Stimulated activated naive CD8-positive, alpha-beta T cell treated with anti-CD3 and anti-CD28 coated beads, Interleukin-15, Interleukin-2, amounts not matched to agents 100 ng/mL and 50 ng/mL, for 24 hours (primary cell): ENCODE measurements around the gene IPO7.
A peak's percentile ranks its signal among the peaks of the same experiment; 100 is the strongest.
"Not testable (repeated sequence)": the region's sequence is repeated elsewhere in the genome, so short reads cannot be mapped to it uniquely, and the experiment has no call there.

Source experiments
- H3K27ac Mint-ChIP-seq: one replicate; pipeline ENCODE4 v1.8.0; 2021; ENCODE audit warnings: mild to moderate bottlenecking, mixed read lengths
- H3K27me3 Mint-ChIP-seq: one replicate; pipeline ENCODE4 v1.8.0; 2021; ENCODE audit warnings: mixed read lengths
- H3K36me3 Mint-ChIP-seq: one replicate; pipeline ENCODE4 v1.8.0; 2021; ENCODE audit warnings: low read depth, mixed read lengths
- H3K4me1 Mint-ChIP-seq: one replicate; pipeline ENCODE4 v1.8.0; 2021; ENCODE audit warnings: low read depth, mixed read lengths
- H3K4me3 Mint-ChIP-seq: one replicate; pipeline ENCODE4 v1.8.0; 2021; ENCODE audit warnings: mild to moderate bottlenecking, mixed read lengths
- H3K9me3 Mint-ChIP-seq: one replicate; pipeline ENCODE4 v1.8.0; 2021; ENCODE audit warnings: mixed read lengths

IPO7 gene

DNA sequence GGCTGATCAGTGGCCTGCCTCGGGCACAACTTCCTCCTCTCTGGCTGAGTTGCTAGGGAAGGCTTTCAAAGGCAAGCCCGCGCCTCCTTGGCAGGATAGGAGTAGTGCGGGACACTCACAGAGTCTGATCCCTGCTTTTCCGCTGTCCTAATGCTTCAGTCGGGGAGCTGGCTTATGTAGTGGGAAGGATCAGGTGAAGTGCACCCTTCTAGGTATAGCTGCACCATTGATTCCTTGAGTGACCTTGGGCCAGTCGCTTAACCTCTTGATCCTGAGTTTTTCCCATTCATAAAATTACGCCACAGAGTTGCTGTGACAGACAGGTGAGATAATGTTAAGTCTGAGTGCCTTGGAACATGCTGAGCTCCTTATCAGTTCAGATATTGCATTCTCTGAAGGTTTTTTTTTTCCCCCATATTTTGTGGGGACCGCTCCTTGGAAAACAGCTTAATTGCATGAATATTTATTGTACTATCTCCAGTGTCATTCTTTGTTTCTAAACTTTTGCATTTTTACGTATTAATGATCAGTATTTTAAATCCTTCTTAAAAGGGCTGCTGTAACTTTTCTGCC is 961 bp downstream of the IPO7 start:
- H3K4me3 Mint-ChIP-seq = peak overlapping the region; percentile 93
- no peaks in the 10 kb centered on the region for H3K9me3 Mint-ChIP-seq
- H3K27ac Mint-ChIP-seq = peak overlapping the region; percentile 96
- no peaks in the 10 kb centered on the region for H3K27me3 Mint-ChIP-seq
- H3K4me1 Mint-ChIP-seq = peaks cover 45% of the 10 kb centered on the region
- H3K36me3 Mint-ChIP-seq = peaks cover 41% of the 10 kb centered on the region

GRCh38 chr11:9386086-9386485 is 1.6 kb downstream of the IPO7 start:
- no peak overlapping the region for H3K27ac Mint-ChIP-seq
- peaks cover 42% of the 10 kb centered on the region for H3K4me1 Mint-ChIP-seq
- no peaks in the 10 kb centered on the region for H3K9me3 Mint-ChIP-seq
- peaks cover 41% of the 10 kb centered on the region for H3K36me3 Mint-ChIP-seq
- peak overlapping the region; percentile 93 for H3K4me3 Mint-ChIP-seq
- H3K27me3 Mint-ChIP-seq = no peaks in the 10 kb centered on the region

DNA sequence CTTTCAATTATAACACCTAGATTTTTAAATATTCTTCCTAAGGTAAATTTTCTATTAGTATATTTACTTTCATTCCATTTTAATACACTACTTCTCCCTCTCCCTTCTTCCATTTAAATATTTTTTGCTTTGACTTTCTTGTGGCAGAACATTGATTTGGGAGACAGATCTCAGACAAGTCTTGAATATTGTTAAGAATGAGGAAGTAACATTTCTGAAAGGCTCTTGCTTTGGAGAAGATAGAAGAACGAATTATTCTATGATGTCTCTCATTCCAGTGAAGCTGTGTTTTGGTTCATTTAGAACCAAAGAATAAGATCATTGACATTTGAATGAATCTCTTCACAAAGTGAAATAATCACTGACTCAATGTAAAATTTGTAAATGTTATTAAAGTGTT is 2.4 kb downstream of the IPO7 start:
- Mint-ChIP-seq H3K4me3 (peak overlapping the region; percentile 93), H3K27me3 (no peaks in the 10 kb centered on the region), H3K27ac (peak overlapping the region; percentile 81), H3K4me1 (peaks cover 45% of the 10 kb centered on the region), H3K36me3 (peaks cover 44% of the 10 kb centered on the region), H3K9me3 (no peaks in the 10 kb centered on the region)

- H3K27ac Mint-ChIP-seq = peak overlapping the region; percentile 73
- H3K36me3 Mint-ChIP-seq = peaks cover 43% of the 10 kb centered on the region
- peaks cover 65% of the 10 kb centered on the region for H3K4me1 Mint-ChIP-seq
- H3K9me3 Mint-ChIP-seq = no peaks in the 10 kb centered on the region
- no peaks in the 10 kb centered on the region for H3K27me3 Mint-ChIP-seq
- peak overlapping the region; percentile 13 for H3K4me3 Mint-ChIP-seq
These were observed 11.9 kb downstream of the IPO7 start for GRCh38 chr11:9396310-9396709.

DNA sequence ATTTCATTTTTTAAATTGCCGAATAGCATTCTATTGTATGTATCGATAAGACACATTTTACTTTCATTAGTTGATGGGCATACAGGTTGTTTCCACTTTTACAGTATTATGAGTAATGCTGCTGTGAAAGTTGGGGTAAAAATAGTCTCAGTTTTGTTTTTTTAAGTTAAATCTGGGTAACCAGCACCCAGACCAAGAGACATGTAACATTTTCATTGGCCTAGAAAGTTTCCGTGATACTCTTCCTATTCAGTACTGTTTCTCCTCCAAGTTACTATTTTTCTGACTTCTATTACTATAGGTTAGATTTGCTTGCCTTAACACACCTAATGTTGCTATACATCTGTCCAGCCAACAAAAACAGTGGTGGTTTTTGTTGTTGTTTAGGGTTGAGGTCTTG is 12.3 kb downstream of the IPO7 start:
- Mint-ChIP-seq H3K4me1 (peaks cover 65% of the 10 kb centered on the region), H3K27me3 (no peaks in the 10 kb centered on the region)

DNA sequence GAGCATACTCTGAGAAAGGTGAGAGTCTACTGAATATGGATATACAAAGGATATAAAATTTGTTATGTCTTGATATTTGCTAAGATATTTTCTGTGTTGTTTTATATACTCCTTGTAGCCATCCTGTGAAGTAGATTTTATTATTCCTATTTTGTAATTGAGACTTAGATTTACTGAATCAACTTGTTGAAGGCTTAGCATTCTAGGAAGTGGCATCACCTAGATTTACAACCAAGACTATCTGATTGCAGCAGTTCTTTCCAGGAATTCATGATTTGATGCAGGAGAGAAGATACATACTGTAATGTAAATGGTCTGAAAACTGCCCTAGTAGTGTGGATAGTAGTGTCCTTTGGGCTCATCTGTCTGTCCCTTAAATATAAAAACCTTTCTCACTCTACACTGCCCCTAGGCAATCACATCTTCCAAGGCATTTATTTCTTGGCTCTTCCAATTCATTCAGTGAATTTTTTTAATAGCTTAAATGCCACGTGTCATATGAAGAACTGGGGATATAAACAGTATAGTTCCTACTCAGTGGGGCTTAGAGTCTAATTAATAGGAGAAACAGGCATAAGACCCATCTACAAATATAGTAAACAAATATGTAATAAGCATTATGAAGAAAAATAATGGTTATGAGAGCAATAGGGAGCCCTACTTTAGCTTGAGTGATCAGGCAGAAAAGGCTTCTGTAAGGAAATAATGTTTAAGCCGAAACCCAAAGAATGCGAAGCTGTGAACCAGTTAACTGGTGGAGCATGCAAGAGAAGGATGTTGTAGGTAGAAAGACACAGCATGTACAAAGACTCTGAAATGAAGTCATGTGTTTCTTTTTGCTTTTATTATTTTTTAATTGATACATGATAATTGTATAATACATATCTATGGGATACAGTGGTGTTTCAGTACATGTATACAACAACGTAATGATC is 13.6 kb downstream of the IPO7 start:
- Mint-ChIP-seq H3K27ac (peak overlapping the region; percentile 77), H3K4me1 (peaks cover 58% of the 10 kb centered on the region), H3K36me3 (peaks cover 44% of the 10 kb centered on the region), H3K9me3 (no peaks in the 10 kb centered on the region), H3K4me3 (peak overlapping the region; percentile 32), H3K27me3 (no peaks in the 10 kb centered on the region)

More for the DNA sequence above, 12.3 kb downstream of the IPO7 start:
- H3K27ac Mint-ChIP-seq = peak overlapping the region; percentile 73
- peak overlapping the region; percentile 13 for H3K4me3 Mint-ChIP-seq
- H3K36me3 Mint-ChIP-seq = peaks cover 44% of the 10 kb centered on the region
- no peaks in the 10 kb centered on the region for H3K9me3 Mint-ChIP-seq

GRCh38 chr11:9399466-9399865 is 15.0 kb downstream of the IPO7 start:
- Mint-ChIP-seq H3K36me3 (peaks cover 42% of the 10 kb centered on the region), H3K9me3 (no peaks in the 10 kb centered on the region), H3K4me3 (no peak overlapping the region), H3K27me3 (no peaks in the 10 kb centered on the region), H3K27ac (peak overlapping the region; percentile 8), H3K4me1 (peaks cover 48% of the 10 kb centered on the region)

GRCh38 chr11:9401884-9402283 is 17.4 kb downstream of the IPO7 start:
- Mint-ChIP-seq H3K4me1 (peaks cover 30% of the 10 kb centered on the region), H3K36me3 (peaks cover 44% of the 10 kb centered on the region)
- not testable (repeated sequence) for H3K4me3 Mint-ChIP-seq, H3K27me3 Mint-ChIP-seq, H3K27ac Mint-ChIP-seq, H3K9me3 Mint-ChIP-seq

DNA sequence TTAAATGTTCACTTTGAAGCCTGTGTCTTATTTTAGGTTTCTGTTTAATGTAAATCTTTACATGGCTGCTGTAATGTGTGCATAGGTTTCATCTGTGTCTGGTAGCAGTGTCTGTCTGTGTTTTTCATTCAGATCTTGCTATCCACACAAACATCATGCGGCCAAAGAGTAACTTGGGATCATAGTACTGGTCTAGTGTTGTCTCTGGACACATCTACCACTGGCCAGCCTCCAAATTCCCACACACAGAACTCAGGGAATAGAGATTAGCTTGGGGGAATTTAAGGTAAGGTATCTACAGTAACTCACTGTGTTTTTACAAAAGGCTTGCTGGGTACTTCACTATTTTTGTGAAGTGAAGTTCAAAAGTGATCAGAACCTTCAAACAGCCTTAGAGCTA is 44.3 kb downstream of the IPO7 start:
- H3K4me1 Mint-ChIP-seq = no peaks in the 10 kb centered on the region
- H3K36me3 Mint-ChIP-seq = peaks cover 79% of the 10 kb centered on the region
- no peaks in the 10 kb centered on the region for H3K9me3 Mint-ChIP-seq
- H3K4me3 Mint-ChIP-seq = no peak overlapping the region
- H3K27me3 Mint-ChIP-seq = no peaks in the 10 kb centered on the region
- H3K27ac Mint-ChIP-seq = no peak overlapping the region

- Mint-ChIP-seq H3K4me3 (no peak overlapping the region), H3K9me3 (no peaks in the 10 kb centered on the region), H3K27ac (no peak overlapping the region), H3K4me1 (no peaks in the 10 kb centered on the region), H3K27me3 (no peaks in the 10 kb centered on the region), H3K36me3 (peaks cover 68% of the 10 kb centered on the region)
These were observed 54.2 kb downstream of the IPO7 start for GRCh38 chr11:9438611-9439010.

GRCh38 chr11:9446230-9446629 is 61.8 kb downstream of the IPO7 start:
- no peak overlapping the region for H3K4me3 Mint-ChIP-seq
- peaks cover 4% of the 10 kb centered on the region for H3K4me1 Mint-ChIP-seq
- peak overlapping the region; percentile 58 for H3K27ac Mint-ChIP-seq
- peaks cover 65% of the 10 kb centered on the region for H3K36me3 Mint-ChIP-seq
- H3K9me3 Mint-ChIP-seq = no peaks in the 10 kb centered on the region
- no peaks in the 10 kb centered on the region for H3K27me3 Mint-ChIP-seq

- Mint-ChIP-seq H3K4me1 (peaks cover 4% of the 10 kb centered on the region), H3K27me3 (no peaks in the 10 kb centered on the region), H3K27ac (no peak overlapping the region), H3K4me3 (no peak overlapping the region), H3K9me3 (no peaks in the 10 kb centered on the region), H3K36me3 (peaks cover 50% of the 10 kb centered on the region)
These were observed 64.3 kb downstream of the IPO7 start for GRCh38 chr11:9448576-9449352.

DNA sequence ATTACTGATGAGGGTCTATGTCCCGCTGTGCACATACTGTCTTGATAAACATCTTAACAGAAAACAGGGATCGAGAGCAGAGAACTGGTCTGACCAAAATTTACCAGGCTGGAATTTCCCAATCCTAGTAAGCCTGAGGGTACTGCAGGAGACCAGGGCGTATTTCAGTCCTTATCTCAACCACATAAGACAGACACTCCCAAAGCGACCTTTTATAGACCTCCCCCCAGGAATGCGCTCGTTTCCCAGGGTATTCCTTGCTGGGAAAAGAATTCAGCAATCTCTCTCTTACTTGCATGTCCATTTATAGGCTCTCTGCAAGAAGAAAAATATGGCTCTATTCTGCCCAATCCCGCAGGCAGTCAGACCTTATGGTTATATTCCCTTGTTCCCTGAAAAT is 67.6 kb downstream of the IPO7 start:
- peaks cover 27% of the 10 kb centered on the region for H3K36me3 Mint-ChIP-seq
- not testable (repeated sequence) for H3K27me3 Mint-ChIP-seq, H3K4me3 Mint-ChIP-seq, H3K27ac Mint-ChIP-seq, H3K9me3 Mint-ChIP-seq, H3K4me1 Mint-ChIP-seq

- H3K36me3 Mint-ChIP-seq = peaks cover 13% of the 10 kb centered on the region
- H3K4me3 Mint-ChIP-seq = no peak overlapping the region
- H3K27ac Mint-ChIP-seq = no peak overlapping the region
- H3K9me3 Mint-ChIP-seq = no peaks in the 10 kb centered on the region
- H3K4me1 Mint-ChIP-seq = peaks cover 12% of the 10 kb centered on the region
- H3K27me3 Mint-ChIP-seq = no peaks in the 10 kb centered on the region
These were observed 71.3 kb downstream of the IPO7 start for GRCh38 chr11:9455722-9456121.
